GM12878 (cell line): ENCODE results near the gene ADISSP. TPM values are rescaled to one million over a fixed set of nuclear protein-coding genes. Genes with fewer than 3 reads are reported as not detected.

ENCODE experiments used
- ATAC-seq: fragments of 200-7000 bp; cut with Tn5 transposase; 3 replicates; pipeline ENCODE4 v1.9.1; 2020; ENCODE audit warnings: mild to moderate bottlenecking, moderate library complexity
- BruUV-seq: library from RNA; stranded (reverse); fragments of 400-500 nt; replicated peaks from 2 replicates; lab custom pipeline; 2021; lab: Mats Ljungman, UMichigan
- CTCF ChIA-PET: fragments of 300-600 bp; sonication (Branson Sonifier 250); formaldehyde crosslinking; extraction: SDS; loops from one replicate; lab custom pipeline; 2021; ENCODE audit warnings: inconsistent platforms; lab: Yijun Ruan, JAX
- POLR2A ChIA-PET: fragments of 350-600 bp; formaldehyde crosslinking; extraction: SDS; loops from one replicate; lab custom pipeline; 2021; ENCODE audit warnings: inconsistent platforms; lab: Charles Lee
- RAD21 ChIA-PET: fragments of 300-600 bp; sonication (Branson Sonifier 250); formaldehyde crosslinking; loops from one replicate; lab custom pipeline; 2023; ENCODE audit warnings: antibody characterized with exemption; ENCODE audit not compliant: unreplicated experiment; lab: Charles Lee
- SMC1A ChIA-PET: fragments of 300-600 bp; sonication (Branson Sonifier 250); formaldehyde crosslinking; loops from one replicate; lab custom pipeline; 2023; ENCODE audit not compliant: unreplicated experiment, uncharacterized antibody; lab: Charles Lee
- DNase-seq: peaks from one replicate; pipeline ENCODE4 v3.0.0-alpha.2; 2011; ENCODE audit warnings: low read depth, low spot score
- FAIRE-seq: peaks from 3 replicates; lab custom pipeline; 2011; peaks lifted over from hg19 to GRCh38; lab: Jason Lieb, UNC
- H2AFZ ChIP-seq: 2 replicates; pipeline ENCODE4 v1.6.0; 2011; ENCODE audit warnings: low read depth, low read length, control low read depth; ENCODE audit not compliant: control insufficient read depth
- H3K27ac ChIP-seq: 2 replicates; pipeline ENCODE4 v1.5.1; 2011; ENCODE audit warnings: control low read depth; ENCODE audit not compliant: control insufficient read depth, insufficient read depth
- H3K27me3 ChIP-seq, 2 experiments: replicated peaks in 1 of 2; 2 replicates each; pipeline versions ENCODE4 v1.6.0 to v1.6.1; 2011; ENCODE audit warnings: low read length in 1 of 2; ENCODE audit not compliant: control insufficient read depth in 2 of 2, insufficient read depth in 2 of 2
- H3K36me3 ChIP-seq, 2 experiments: 2 replicates each; pipeline ENCODE4 v1.5.1; 2011; ENCODE audit warnings: low read length in 1 of 2; ENCODE audit not compliant: control insufficient read depth in 2 of 2, insufficient read depth in 2 of 2
- H3K4me1 ChIP-seq: 2 replicates; pipeline ENCODE4 v1.6.1; 2011; ENCODE audit warnings: mild to moderate bottlenecking, low read length, moderate library complexity, mixed read lengths; ENCODE audit not compliant: control insufficient read depth, insufficient read depth
- H3K4me2 ChIP-seq: 2 replicates; pipeline ENCODE4 v1.6.0; 2011; ENCODE audit warnings: control low read depth; ENCODE audit not compliant: control insufficient read depth, insufficient read depth
- H3K4me3 ChIP-seq: fragments of 200-600 bp; sonication (generic); 2 replicates; pipeline ENCODE4 v1.5.1; 2016
- H3K79me2 ChIP-seq: 2 replicates; pipeline ENCODE4 v1.6.0; 2011; ENCODE audit warnings: low read length; ENCODE audit not compliant: control insufficient read depth, insufficient read depth
- H3K9ac ChIP-seq: 2 replicates; pipeline ENCODE4 v1.8.0; 2011; ENCODE audit warnings: low read length, control low read depth, mixed read lengths; ENCODE audit not compliant: control insufficient read depth, insufficient read depth
- H3K9me3 ChIP-seq: replicated peaks from 3 replicates; pipeline ENCODE4 v1.5.1; 2011; ENCODE audit warnings: mild to moderate bottlenecking, low read length; ENCODE audit not compliant: control insufficient read depth, insufficient read depth
- H4K20me1 ChIP-seq: 2 replicates; pipeline ENCODE4 v1.6.0; 2011; ENCODE audit not compliant: control insufficient read depth, insufficient read depth
- ATF7 ChIP-seq: fragments of 450-650 bp; IDR thresholded peaks from 2 replicates; pipeline ENCODE4 v1.6.1; 2016; ENCODE audit warnings: low read depth, mild to moderate bottlenecking
- CBX5 ChIP-seq: sonication (generic); IDR thresholded peaks from 2 replicates; pipeline ENCODE4 v1.6.1; 2016; ENCODE audit warnings: low read depth, moderate library complexity, mild to moderate bottlenecking, inconsistent platforms
- CUX1 ChIP-seq: IDR thresholded peaks from 2 replicates; pipeline ENCODE4 v1.6.1; 2012; ENCODE audit warnings: improper control_type of control experiment, low read depth, low read length; ENCODE audit not compliant: insufficient replicate concordance
- DPF2 ChIP-seq: fragments of 450-650 bp; IDR thresholded peaks from 2 replicates; pipeline ENCODE4 v1.6.1; 2017; ENCODE audit warnings: mild to moderate bottlenecking
- E2F8 ChIP-seq: fragments of 450-650 bp; IDR thresholded peaks from 2 replicates; pipeline ENCODE4 v1.6.1; 2018; ENCODE audit warnings: mild to moderate bottlenecking, low read depth, moderate library complexity; ENCODE audit not compliant: partially characterized antibody
- FOS ChIP-seq: IDR thresholded peaks from 3 replicates; pipeline ENCODE4 v1.6.1; 2011; ENCODE audit warnings: borderline replicate concordance; ENCODE audit not compliant: insufficient read length; ENCODE audit errors: extremely low read depth
- GATAD2B ChIP-seq: fragments of 450-650 bp; conservative IDR thresholded peaks from 2 replicates; pipeline ENCODE4 v1.6.1; 2017; ENCODE audit warnings: low read depth, mild to moderate bottlenecking, moderate library complexity
- MYB ChIP-seq: fragments of 150-350 bp; IDR thresholded peaks from 2 replicates; pipeline ENCODE4 v1.6.1; 2014; ENCODE audit warnings: mild to moderate bottlenecking, low read depth, low read length, borderline replicate concordance
- MYC ChIP-seq: IDR thresholded peaks from 2 replicates; pipeline ENCODE4 v1.6.1; 2011; ENCODE audit warnings: mild to moderate bottlenecking, low read length, moderate library complexity, inconsistent platforms; ENCODE audit not compliant: insufficient read depth, insufficient replicate concordance, insufficient read length, severe bottlenecking
- SMAD5 ChIP-seq: IDR thresholded peaks from 2 replicates; pipeline ENCODE4 v1.6.1; 2016; ENCODE audit warnings: antibody characterized with exemption, low read depth
- ZBTB4 ChIP-seq: fragments of 450-650 bp; formaldehyde crosslinking; IDR thresholded peaks from 2 replicates; pipeline ENCODE4 v1.4.0; 2022; ENCODE audit warnings: mild to moderate bottlenecking, moderate library complexity
- WGBS: methylation state at CpG from one replicate; pipeline ENCODE4 v1.1.6; 2016; ENCODE audit warnings: low lambda C conversion rate; ENCODE audit not compliant: insufficient replicate concordance, insufficient coverage; ENCODE audit errors: missing lambda C conversion rate; 5-methylcytosine and 5-hydroxymethylcytosine counted together
- in situ Hi-C: fragments of 300-500 bp; cut with MboI; formaldehyde crosslinking; loops from 9 replicates; pipeline ENCODE4 v1.14.3; 2018; ENCODE audit warnings: mixed read lengths
- intact Hi-C: fragments of 100-400 bp; cut with micrococcal nuclease; formaldehyde crosslinking; loops from one replicate; pipeline ENCODE4 v1.14.2; 2022; ENCODE audit not compliant: unreplicated experiment
- polyA plus RNA-seq, 11 experiments: library from polyadenylated mRNA; depleted of rRNA in 4 of 11; unstranded in 6 of 11; stranded (reverse) in 5 of 11; fragments of >200 nt; fragmentation: Nextera tagmentation in 4 of 11; fragmentation: Illumina TruSeq in 1 of 11; extraction: Ambion mirVana in 4 of 11; extraction: Trizol in 1 of 11; gene quantifications; 1 replicate in 1 of 11; 2 replicates in 10 of 11; pipeline versions ENCODE4 v1.2.1 to v1.2.3, GENCODE V29; 2011 to 2016; ENCODE audit warnings: inconsistent platforms in 2 of 11, missing spikeins in 2 of 11, low read depth in 1 of 11
- total RNA-seq, 4 experiments: library from RNA; depleted of rRNA in 3 of 4; stranded (reverse); fragments of >200 nt in 3 of 4; fragmentation: Illumina TruSeq in 1 of 4; extraction: Trizol in 1 of 4; gene quantifications; 2 replicates each; pipeline versions ENCODE4 v1.2.1 to v1.2.3, GENCODE V29; 2013 to 2021

Gene ADISSP
- total and polyA plus RNA-seq, 10 of the 15 experiments (the other 5 are each of a cell fraction or from before 2014, with no cell fraction given), result 0.80 to 96.3 (median 38.6) TPM

- TF ChIP-seq CUX1 (no peak), FOS (no peak), MYC (no peak), ATF7 (no peak), SMAD5 (no peak)
Measured at GRCh38 chr20:3759884-3760283, 7.7 kb downstream of the ADISSP start (continued).

- FAIRE-seq (no peak), ATAC-seq (no peak), DNase-seq (no peak)
- Histone ChIP-seq H3K4me1 (peaks cover 5% of the 10 kb centered on the region; the same call in 1 of the 2 replicates), H3K36me3 (peaks cover 0 to 2% of the 10 kb centered on the region in 2 experiments; a peak in 1 of 4 replicates), H2AFZ (no peak overlapping the region), H4K20me1 (no peaks in the 10 kb centered on the region), H3K79me2 (no peaks in the 10 kb centered on the region), H3K27me3 (no peaks in the 10 kb centered on the region), H3K4me2 (no peak overlapping the region), H3K9ac (no peak overlapping the region), H3K9me3 (no peaks in the 10 kb centered on the region), H3K4me3 (no peak overlapping the region), H3K27ac (no peak overlapping the region)
- SMC1A ChIA-PET, result no interaction called here
- BruUV-seq, result no TSS peak
- RAD21 ChIA-PET, result no interaction called here
- WGBS, result 94% methylated on average over 11 of the region's 11 CpGs
- in situ Hi-C loops (no loop called here), intact Hi-C loops (no loop called here)
- POLR2A ChIA-PET, result no interaction called here
- CTCF ChIA-PET, result interaction anchor here (1.6 to 3.3 kb wide), 2 partner anchors 9 to 96 kb away, joined by 4 to 29 read pairs; partner anchors contain the start of gene ADISSP
- no peak for TF ChIP-seq ZBTB4
- no peak for TF ChIP-seq GATAD2B
- TF ChIP-seq CBX5, result no peak
- no peak for TF ChIP-seq E2F8
- TF ChIP-seq DPF2, result no peak
- no peak for TF ChIP-seq MYB
Measured at GRCh38 chr20:3759316-3759823, 8.2 kb downstream of the ADISSP start.
